ENCODE measurements around the gene IRX5. TPM values are rescaled to one million over a fixed set of nuclear protein-coding genes. Genes with fewer than 3 reads are reported as not detected.

The IRX5 gene
- total and polyA plus RNA-seq, 7 experiments from 2014 or later: 0.36 TPM; not detected in 6

DNA sequence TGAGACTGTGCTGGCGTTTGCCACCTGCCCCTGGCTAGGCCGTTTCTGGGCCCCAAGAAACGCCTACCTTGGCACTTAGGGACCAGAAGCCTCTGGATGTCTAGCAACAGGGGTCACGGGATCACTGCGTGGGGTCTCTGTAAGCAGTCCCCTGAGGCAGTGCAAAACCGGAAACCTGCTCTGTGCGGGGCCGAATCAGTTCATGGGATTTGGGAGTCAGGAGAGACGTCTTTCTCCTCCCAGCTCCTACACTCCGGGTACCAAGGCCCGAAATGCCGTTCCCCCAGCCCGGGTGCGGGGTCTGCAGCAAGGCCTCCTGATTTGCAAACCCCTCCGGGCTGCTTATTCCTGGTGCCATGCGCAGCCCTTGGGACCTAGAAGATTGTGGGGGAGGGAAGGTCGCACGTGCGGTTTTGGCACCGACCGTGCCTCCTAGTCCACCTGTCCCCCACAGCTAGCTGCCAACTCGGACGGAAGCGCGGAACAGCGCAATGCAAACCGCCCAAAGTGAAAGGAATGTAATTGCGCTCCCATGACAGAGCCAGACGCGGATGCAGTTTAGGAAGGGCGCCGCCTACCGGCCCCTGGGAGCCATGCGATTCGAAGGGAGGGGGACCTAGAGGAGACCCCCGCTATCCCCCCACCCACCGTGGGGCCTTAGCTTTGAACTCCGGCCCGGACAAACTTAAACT is 6.5 kb downstream of the IRX5 start:
- H3K27ac Mint-ChIP-seq: peak overlapping the region in 1 of 9 donors; percentile 68

DNA sequence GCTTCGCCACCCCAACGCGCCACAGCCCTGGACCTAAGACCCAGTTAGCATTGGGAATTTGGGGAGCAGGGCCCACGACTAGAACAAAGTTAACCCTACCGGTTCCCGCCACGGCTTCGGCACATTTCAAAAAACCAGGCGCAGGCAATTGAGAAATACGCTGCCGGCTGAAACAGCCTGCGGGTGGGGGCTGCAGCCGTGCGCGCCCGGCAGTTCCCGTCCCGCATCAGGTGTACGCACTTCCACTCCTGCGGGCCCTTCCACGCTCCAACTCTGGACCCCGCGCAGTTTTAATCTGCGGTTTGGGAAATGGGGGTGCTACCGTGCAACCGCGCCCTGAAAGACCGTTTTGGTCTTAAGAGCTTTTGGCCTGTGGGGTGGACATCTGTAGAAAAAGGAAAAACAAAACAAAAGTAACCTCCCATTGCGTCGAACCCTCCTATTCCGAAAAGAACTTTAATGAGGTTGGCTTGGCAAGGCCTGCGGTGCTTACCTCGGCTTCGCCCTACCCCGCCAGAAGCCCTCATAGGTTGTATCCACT is 7.1 kb downstream of the IRX5 start:
- peak overlapping the region in 7 of 10 donors; percentile 9 to 61 (median 55) for H3K4me3 Mint-ChIP-seq
- no peaks in the 10 kb centered on the region for H3K9me3 ChIP-seq (ENCODE audit: control insufficient read depth in 2 of 3, low read length in 3 of 3)

More for the DNA sequence above, 6.5 kb downstream of the IRX5 start:
- H3K4me1 ChIP-seq (ENCODE audit: control insufficient read depth in 2 of 2, insufficient read depth in 2 of 2, low read length in 2 of 2): no peaks in the 10 kb centered on the region
- no peak for ATAC-seq
- H3K9me3 ChIP-seq (ENCODE audit: control insufficient read depth in 2 of 3, low read length in 3 of 3): no peaks in the 10 kb centered on the region
- H3K27me3 ChIP-seq (ENCODE audit: control insufficient read depth in 2 of 2, insufficient read depth in 2 of 2, low read length in 2 of 2): peaks cover 10 to 35% of the 10 kb centered on the region in 2 donors
- H3K4me3 Mint-ChIP-seq: peak overlapping the region in 8 of 10 donors; percentile 44 to 63 (median 55)
- no peak for DNase-seq
- peaks cover 79 to 91% (median 86%) of the 10 kb centered on the region in 5 donors for H3K27me3 Mint-ChIP-seq
- no peak overlapping the region for H3K27ac ChIP-seq (ENCODE audit: low read depth, low read length)
- H3K36me3 Mint-ChIP-seq: peaks cover 0 to 8% (median 0%) of the 10 kb centered on the region in 5 donors
- no peaks in the 10 kb centered on the region for H3K36me3 ChIP-seq (ENCODE audit: control insufficient read depth in 2 of 3, insufficient read depth in 3 of 3, low read length in 3 of 3)
- ChIA-PET POLR2A (no interaction called here), CTCF (no interaction called here)
- intact Hi-C loops (cut with micrococcal nuclease): loop anchor here in 1 of 2 donors (2.0 kb wide), 1 partner anchor 1044 kb away; no protein-coding TSS in a partner anchor
- no peak overlapping the region for H3K4me3 ChIP-seq (ENCODE audit: low read length)
- H3K4me1 Mint-ChIP-seq: peaks cover 7 to 35% (median 20%) of the 10 kb centered on the region in 7 donors
- peaks cover 0 to 17% (median 0%) of the 10 kb centered on the region in 11 donors for H3K9me3 Mint-ChIP-seq

DNA sequence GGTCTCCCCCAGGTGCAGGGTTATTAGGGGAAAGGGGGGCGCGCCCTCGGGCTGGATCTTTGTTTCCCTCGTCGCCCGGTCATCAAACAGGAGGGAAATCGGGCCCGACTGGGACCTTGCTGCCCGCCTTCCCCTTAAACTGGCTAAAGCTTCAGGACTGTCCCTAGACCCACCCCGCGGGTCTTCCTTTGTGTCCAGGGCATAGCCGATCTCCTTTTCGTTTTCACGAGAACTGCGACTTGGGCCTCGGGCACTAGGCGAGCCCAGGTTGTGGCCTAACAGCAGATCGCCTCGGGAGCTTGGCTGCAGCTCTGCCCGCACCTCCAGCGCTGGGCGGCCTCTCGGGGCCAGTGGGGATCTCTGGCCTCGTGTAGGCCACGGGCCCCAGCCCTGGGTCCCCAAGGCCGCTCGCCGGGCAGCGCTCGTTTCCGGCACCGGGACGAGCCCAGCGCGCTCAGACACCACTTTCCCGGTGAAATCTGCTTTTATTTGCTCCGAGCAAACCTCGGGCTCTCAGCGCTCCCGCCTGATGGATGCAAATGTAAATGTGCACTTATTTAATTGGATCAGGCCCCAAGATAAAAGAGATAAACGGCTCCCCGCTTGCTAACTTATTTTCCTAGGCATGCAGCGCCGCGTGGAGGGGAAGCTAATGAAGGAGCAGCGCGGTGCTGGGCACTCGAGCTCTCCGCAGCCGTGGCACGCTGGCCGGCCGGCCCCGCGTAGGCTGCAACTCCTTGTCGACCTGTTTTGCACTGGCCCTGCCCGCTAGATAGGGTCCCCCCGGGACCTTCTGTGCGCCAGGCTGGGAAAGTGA is 7.8 kb downstream of the IRX5 start:
- Histone ChIP-seq H3K4me1 (ENCODE audit: control insufficient read depth in 2 of 2, insufficient read depth in 2 of 2, low read length in 2 of 2) (no peaks in the 10 kb centered on the region), H3K9me3 (ENCODE audit: control insufficient read depth in 2 of 3, low read length in 3 of 3) (no peaks in the 10 kb centered on the region), H3K27ac (ENCODE audit: low read depth, low read length) (no peak overlapping the region), H3K36me3 (ENCODE audit: control insufficient read depth in 2 of 3, insufficient read depth in 3 of 3, low read length in 3 of 3) (no peaks in the 10 kb centered on the region), H3K4me3 (ENCODE audit: low read length) (no peak overlapping the region), H3K27me3 (ENCODE audit: control insufficient read depth in 2 of 2, insufficient read depth in 2 of 2, low read length in 2 of 2) (peaks cover 10 to 25% of the 10 kb centered on the region in 2 donors)
- intact Hi-C loops (cut with micrococcal nuclease): no loop called here
- ATAC-seq: no peak
- Mint-ChIP-seq H3K9me3 (peaks cover 0 to 17% (median 0%) of the 10 kb centered on the region in 11 donors), H3K36me3 (peaks cover 0 to 5% (median 0%) of the 10 kb centered on the region in 5 donors), H3K27ac (peak overlapping the region in 1 of 9 donors; percentile 65), H3K4me1 (peaks cover 7 to 32% (median 14%) of the 10 kb centered on the region in 7 donors), H3K27me3 (peaks cover 86 to 99% (median 89%) of the 10 kb centered on the region in 5 donors), H3K4me3 (peak overlapping the region in 5 of 10 donors; percentile 25 to 59 (median 55))
- ChIA-PET POLR2A (no interaction called here), CTCF (no interaction called here)
- no peak for DNase-seq

More for the DNA sequence above, 7.1 kb downstream of the IRX5 start:
- peak overlapping the region in 1 of 9 donors; percentile 68 for H3K27ac Mint-ChIP-seq
- H3K27me3 Mint-ChIP-seq: peaks cover 80 to 93% (median 86%) of the 10 kb centered on the region in 5 donors
- intact Hi-C loops (cut with micrococcal nuclease): loop anchor here in 1 of 2 donors (2.0 kb wide), 1 partner anchor 1045 kb away; no protein-coding TSS in a partner anchor
- H3K27me3 ChIP-seq (ENCODE audit: control insufficient read depth in 2 of 2, insufficient read depth in 2 of 2, low read length in 2 of 2): peaks cover 10 to 30% of the 10 kb centered on the region in 2 donors
- H3K4me1 ChIP-seq (ENCODE audit: control insufficient read depth in 2 of 2, insufficient read depth in 2 of 2, low read length in 2 of 2): no peaks in the 10 kb centered on the region
- H3K4me3 ChIP-seq (ENCODE audit: low read length): no peak overlapping the region
- no peak for ATAC-seq
- H3K27ac ChIP-seq (ENCODE audit: low read depth, low read length): no peak overlapping the region
- H3K4me1 Mint-ChIP-seq: peaks cover 7 to 32% (median 14%) of the 10 kb centered on the region in 7 donors
- H3K36me3 Mint-ChIP-seq: peaks cover 0 to 5% (median 0%) of the 10 kb centered on the region in 5 donors
- CTCF ChIA-PET: no interaction called here
- H3K9me3 Mint-ChIP-seq: peaks cover 0 to 17% (median 0%) of the 10 kb centered on the region in 11 donors
- POLR2A ChIA-PET: no interaction called here
- DNase-seq: no peak
- no peaks in the 10 kb centered on the region for H3K36me3 ChIP-seq (ENCODE audit: control insufficient read depth in 2 of 3, insufficient read depth in 3 of 3, low read length in 3 of 3)

DNA sequence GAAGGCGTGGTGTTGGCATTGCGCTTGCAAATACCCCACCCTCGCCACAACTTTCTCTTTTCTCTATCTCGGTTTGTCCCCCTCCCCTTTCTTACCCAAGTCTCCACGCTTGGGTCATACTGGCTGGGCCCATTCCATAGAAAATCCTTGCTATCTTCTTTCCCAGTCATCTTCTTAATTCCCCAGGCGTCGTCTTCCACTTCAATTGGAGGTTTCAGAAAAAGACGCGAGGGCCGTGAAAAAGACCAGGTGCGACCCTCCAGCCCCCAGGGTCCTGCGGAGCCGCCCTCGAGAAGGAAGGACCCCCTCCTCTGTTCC is 8.3 kb downstream of the IRX5 start:
- ChIA-PET POLR2A (no interaction called here), CTCF (no interaction called here)
- Mint-ChIP-seq H3K27ac (peak overlapping the region in 1 of 9 donors; percentile 65), H3K4me1 (peaks cover 7 to 28% (median 14%) of the 10 kb centered on the region in 7 donors), H3K36me3 (peaks cover 0 to 2% (median 0%) of the 10 kb centered on the region in 5 donors), H3K4me3 (peak overlapping the region in 2 of 10 donors; percentile 27 to 43), H3K27me3 (peaks cover 86 to 99% (median 89%) of the 10 kb centered on the region in 5 donors), H3K9me3 (peaks cover 0 to 13% (median 0%) of the 10 kb centered on the region in 11 donors)
- no peaks in the 10 kb centered on the region for H3K4me1 ChIP-seq (ENCODE audit: control insufficient read depth in 2 of 2, insufficient read depth in 2 of 2, low read length in 2 of 2)
- H3K27ac ChIP-seq (ENCODE audit: low read depth, low read length): no peak overlapping the region
- no peak overlapping the region for H3K4me3 ChIP-seq (ENCODE audit: low read length)
- H3K27me3 ChIP-seq (ENCODE audit: control insufficient read depth in 2 of 2, insufficient read depth in 2 of 2, low read length in 2 of 2): peaks cover 10 to 20% of the 10 kb centered on the region in 2 donors
- ATAC-seq (no peak), DNase-seq (no peak)
- no peaks in the 10 kb centered on the region for H3K36me3 ChIP-seq (ENCODE audit: control insufficient read depth in 2 of 3, insufficient read depth in 3 of 3, low read length in 3 of 3)
- intact Hi-C loops (cut with micrococcal nuclease): no loop called here
- no peaks in the 10 kb centered on the region for H3K9me3 ChIP-seq (ENCODE audit: control insufficient read depth in 2 of 3, low read length in 3 of 3)

DNA sequence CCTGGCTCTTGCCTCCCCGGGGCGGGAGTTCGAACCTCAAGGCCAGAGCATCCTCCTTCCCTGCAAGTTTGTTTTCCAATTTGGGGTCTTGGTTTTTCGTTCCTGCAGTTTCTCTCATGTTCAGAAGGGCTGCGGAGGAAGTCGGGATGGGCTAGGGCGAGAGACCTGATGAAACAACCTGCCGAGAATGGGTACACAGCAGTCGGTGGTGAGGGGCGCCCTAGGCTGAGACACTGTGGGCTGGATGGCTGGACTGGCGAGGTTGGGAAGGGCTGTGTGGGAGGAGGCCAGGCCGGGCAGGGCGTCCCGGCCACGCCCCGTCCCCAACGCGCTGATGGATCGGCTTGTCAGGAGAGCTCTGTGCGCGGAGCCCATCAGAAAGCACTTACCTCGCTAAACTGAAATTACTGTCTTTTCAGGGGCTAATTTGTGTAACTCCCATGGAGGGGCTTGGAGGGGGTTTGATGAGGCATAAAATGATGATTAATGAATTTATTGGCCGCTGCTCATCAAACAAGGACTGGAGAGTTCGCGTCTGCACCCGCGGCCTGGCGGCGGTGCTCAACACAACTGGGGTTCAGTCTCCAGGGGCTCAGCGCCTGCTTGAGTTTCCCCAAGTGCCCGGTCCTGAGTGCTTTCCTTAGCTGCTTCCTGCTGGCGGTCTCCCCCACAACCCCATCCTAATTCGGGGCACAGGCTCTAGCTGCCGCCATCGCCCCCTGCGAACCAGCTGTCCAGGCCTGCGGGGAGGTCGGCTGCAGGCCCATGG is 9.0 kb downstream of the IRX5 start:
- POLR2A ChIA-PET: no interaction called here
- intact Hi-C loops (cut with micrococcal nuclease): no loop called here
- DNase-seq (no peak), ATAC-seq (no peak)
- peaks cover 85 to 95% (median 89%) of the 10 kb centered on the region in 5 donors for H3K27me3 Mint-ChIP-seq
- H3K4me1 ChIP-seq (ENCODE audit: control insufficient read depth in 2 of 2, insufficient read depth in 2 of 2, low read length in 2 of 2): no peaks in the 10 kb centered on the region
- peaks cover 7 to 22% (median 14%) of the 10 kb centered on the region in 7 donors for H3K4me1 Mint-ChIP-seq
- no peak overlapping the region for H3K4me3 ChIP-seq (ENCODE audit: low read length)
- H3K9me3 Mint-ChIP-seq: peaks cover 0 to 10% (median 0%) of the 10 kb centered on the region in 11 donors
- CTCF ChIA-PET: no interaction called here
- no peak overlapping the region for H3K27ac Mint-ChIP-seq
- H3K27ac ChIP-seq (ENCODE audit: low read depth, low read length): no peak overlapping the region
- peaks cover 6 to 14% of the 10 kb centered on the region in 2 donors for H3K27me3 ChIP-seq (ENCODE audit: control insufficient read depth in 2 of 2, insufficient read depth in 2 of 2, low read length in 2 of 2)
- no peak overlapping the region for H3K4me3 Mint-ChIP-seq
- peaks cover 0 to 2% (median 0%) of the 10 kb centered on the region in 5 donors for H3K36me3 Mint-ChIP-seq
- H3K36me3 ChIP-seq (ENCODE audit: control insufficient read depth in 2 of 3, insufficient read depth in 3 of 3, low read length in 3 of 3): no peaks in the 10 kb centered on the region
- no peaks in the 10 kb centered on the region for H3K9me3 ChIP-seq (ENCODE audit: control insufficient read depth in 2 of 3, low read length in 3 of 3)

DNA sequence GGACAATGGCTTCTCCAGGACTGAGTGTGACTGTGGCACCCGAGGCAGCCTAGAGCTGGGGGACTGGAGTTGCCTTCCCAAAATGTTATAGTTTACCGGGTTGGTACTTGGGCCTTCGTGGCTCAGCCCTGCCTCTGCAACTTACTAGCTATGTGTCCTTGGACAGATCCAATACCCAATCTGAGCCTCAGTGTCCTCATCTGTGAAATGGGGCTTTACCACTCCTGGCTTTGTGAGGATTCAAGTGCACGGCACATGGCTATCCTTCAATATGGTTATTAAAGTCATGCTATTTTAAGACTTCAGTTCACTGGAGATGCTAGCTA is 9.6 kb downstream of the IRX5 start:
- no peaks in the 10 kb centered on the region for H3K9me3 ChIP-seq (ENCODE audit: control insufficient read depth in 2 of 3, low read length in 3 of 3)
- Mint-ChIP-seq H3K9me3 (peaks cover 0 to 7% (median 0%) of the 10 kb centered on the region in 11 donors), H3K36me3 (no peaks in the 10 kb centered on the region), H3K4me3 (no peak overlapping the region), H3K4me1 (peaks cover 6 to 19% (median 14%) of the 10 kb centered on the region in 7 donors), H3K27ac (no peak overlapping the region), H3K27me3 (peaks cover 81 to 94% (median 86%) of the 10 kb centered on the region in 5 donors)
- POLR2A ChIA-PET: no interaction called here
- ATAC-seq (no peak), DNase-seq (no peak)
- CTCF ChIA-PET: no interaction called here
- no peak overlapping the region for H3K4me3 ChIP-seq (ENCODE audit: low read length)
- no peaks in the 10 kb centered on the region for H3K4me1 ChIP-seq (ENCODE audit: control insufficient read depth in 2 of 2, insufficient read depth in 2 of 2, low read length in 2 of 2)
- no peaks in the 10 kb centered on the region for H3K36me3 ChIP-seq (ENCODE audit: control insufficient read depth in 2 of 3, insufficient read depth in 3 of 3, low read length in 3 of 3)
- intact Hi-C loops (cut with micrococcal nuclease): no loop called here
- no peak overlapping the region for H3K27ac ChIP-seq (ENCODE audit: low read depth, low read length)
- H3K27me3 ChIP-seq (ENCODE audit: control insufficient read depth in 2 of 2, insufficient read depth in 2 of 2, low read length in 2 of 2): peaks cover 4 to 13% of the 10 kb centered on the region in 2 donors
